Left lung (tissue), 10 donors: ENCODE measurements around the gene KRTAP2-1. TPM values are rescaled to one million over a fixed set of nuclear protein-coding genes. Genes with fewer than 3 reads are reported as not detected.
"Not testable (repeated sequence)": the region's sequence is repeated elsewhere in the genome, so short reads cannot be mapped to it uniquely, and the experiment has no call there.

Source experiments
- ATAC-seq: fragments of 200-7000 bp; cut with Tn5 transposase; one replicate; pipeline ENCODE4 v1.9.1; 2020; ENCODE audit warnings: moderate library complexity
- DNase-seq, 4 donors: peaks; one replicate each; pipeline ENCODE4 v3.0.0-alpha.2; 2013 to 2020
- H3K27ac ChIP-seq, 2 donors: fragments of 200-600 bp; sonication (generic) in 1 of 2; one replicate each; pipeline versions ENCODE4 v1.5.0 to v1.8.0; 2020 to 2021
- H3K27me3 ChIP-seq, 2 donors: fragments of 200-600 bp; sonication (generic) in 1 of 2; one replicate each; pipeline versions ENCODE4 v1.5.0 to v1.8.0; 2020 to 2021
- H3K36me3 ChIP-seq, 2 donors: fragments of 200-600 bp; sonication (generic) in 1 of 2; one replicate each; pipeline versions ENCODE4 v1.5.0 to v1.8.0; 2020 to 2021
- H3K4me1 ChIP-seq, 2 donors: fragments of 200-600 bp; one replicate each; pipeline ENCODE4 v1.8.0; 2021
- H3K4me3 ChIP-seq, 2 donors: fragments of 200-600 bp; sonication (generic) in 1 of 2; one replicate each; pipeline versions ENCODE4 v1.5.0 to v1.8.0; 2020 to 2021; ENCODE audit warnings: mild to moderate bottlenecking in 1 of 2
- H3K9me3 ChIP-seq, 2 donors: fragments of 200-600 bp; sonication (generic) in 1 of 2; one replicate each; pipeline versions ENCODE4 v1.5.0 to v1.8.0; 2020 to 2021
- intact Hi-C, 2 donors: fragments of 100-400 bp; cut with DNase I; formaldehyde crosslinking; loops; one replicate each; pipeline versions ENCODE4 v1.11.2 to v1.14.2; 2022
- polyA plus RNA-seq, 6 donors: library from polyadenylated mRNA; unstranded; fragments of 120-200 nt; gene quantifications; one replicate each; pipeline ENCODE4 v1.2.1, GENCODE V29; 2013; ENCODE audit not compliant: insufficient read length in 6 of 6
- total RNA-seq, 2 donors: library from RNA; stranded (reverse); fragmentation: NEBNext Ultra II Directional; extraction: Animal tissue kit (Norgen Biotek cat#: 25700); gene quantifications; one replicate each; pipeline ENCODE4 v1.2.1, GENCODE V29; 2021
- TF ChIP-seq, protein P1 (sequence below), 2 donors: fragments of 200-600 bp; sonication (generic) in 1 of 2; IDR thresholded peaks; one replicate each; pipeline versions ENCODE4 v1.5.0 to v1.8.0; 2021; ENCODE audit warnings: antibody characterized with exemption in 2 of 2
- donor health status: DM: no; HTN: yes; CAD: no.
- donor health status: DM: no; HTN: no; CAD: no.

Gene KRTAP2-1
- total and polyA plus RNA-seq, 8 donors = not detected

DNA sequence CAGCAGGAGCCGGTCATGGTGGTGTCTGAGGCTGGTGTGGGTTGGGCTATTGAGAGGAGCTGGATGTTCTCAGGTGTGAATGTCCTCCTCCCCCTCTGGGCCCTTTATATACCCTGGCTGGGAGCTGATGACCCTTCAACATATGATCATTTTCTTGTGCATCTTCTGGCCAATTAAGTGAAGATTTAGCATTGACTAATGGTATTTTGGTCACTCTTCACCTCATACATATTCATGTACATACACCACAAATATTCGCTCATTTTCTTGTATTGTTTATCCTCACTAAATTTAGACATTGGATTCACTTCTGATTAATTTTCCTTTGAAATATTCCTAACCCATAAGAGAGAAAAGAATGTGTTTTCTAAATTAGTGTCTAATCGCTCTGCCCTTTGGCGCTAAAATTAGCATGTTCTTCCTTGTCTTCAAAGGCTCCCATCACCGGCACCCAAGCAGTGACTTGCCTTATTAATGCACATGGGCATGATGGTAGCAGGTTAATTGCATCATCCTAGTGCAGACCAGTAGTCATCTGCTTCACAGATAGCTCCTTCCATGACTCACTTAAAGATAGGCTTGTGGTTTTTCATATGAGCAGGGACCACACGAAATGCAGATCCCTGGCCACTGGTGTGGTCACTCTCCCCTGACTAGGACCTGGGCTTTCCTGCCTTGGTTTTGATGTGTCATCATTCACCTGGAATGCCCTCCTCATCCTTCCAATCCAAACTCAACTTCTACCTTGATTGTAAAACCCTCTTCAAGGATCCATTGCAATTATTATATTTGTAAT is 18.9 kb upstream of the KRTAP2-1 start, which contains the start of gene KRTAP2-4:
Gene KRTAP2-4, minus strand, starts transcription at position 51 of the 796 bp plus-strand sequence. Its CDS starts 34 bp downstream, at position 17.
- intact Hi-C loops = no loop called here
- Histone ChIP-seq H3K9me3 (no peaks in the 10 kb centered on the region), H3K27me3 (no peaks in the 10 kb centered on the region), H3K4me1 (no peaks in the 10 kb centered on the region), H3K36me3 (no peaks in the 10 kb centered on the region), H3K27ac (no peak within 1 kb of the TSS), H3K4me3 (no peak within 1 kb of the TSS)
- ATAC-seq = no peak
- no peak for DNase-seq
- TF ChIP-seq, protein P1, sequence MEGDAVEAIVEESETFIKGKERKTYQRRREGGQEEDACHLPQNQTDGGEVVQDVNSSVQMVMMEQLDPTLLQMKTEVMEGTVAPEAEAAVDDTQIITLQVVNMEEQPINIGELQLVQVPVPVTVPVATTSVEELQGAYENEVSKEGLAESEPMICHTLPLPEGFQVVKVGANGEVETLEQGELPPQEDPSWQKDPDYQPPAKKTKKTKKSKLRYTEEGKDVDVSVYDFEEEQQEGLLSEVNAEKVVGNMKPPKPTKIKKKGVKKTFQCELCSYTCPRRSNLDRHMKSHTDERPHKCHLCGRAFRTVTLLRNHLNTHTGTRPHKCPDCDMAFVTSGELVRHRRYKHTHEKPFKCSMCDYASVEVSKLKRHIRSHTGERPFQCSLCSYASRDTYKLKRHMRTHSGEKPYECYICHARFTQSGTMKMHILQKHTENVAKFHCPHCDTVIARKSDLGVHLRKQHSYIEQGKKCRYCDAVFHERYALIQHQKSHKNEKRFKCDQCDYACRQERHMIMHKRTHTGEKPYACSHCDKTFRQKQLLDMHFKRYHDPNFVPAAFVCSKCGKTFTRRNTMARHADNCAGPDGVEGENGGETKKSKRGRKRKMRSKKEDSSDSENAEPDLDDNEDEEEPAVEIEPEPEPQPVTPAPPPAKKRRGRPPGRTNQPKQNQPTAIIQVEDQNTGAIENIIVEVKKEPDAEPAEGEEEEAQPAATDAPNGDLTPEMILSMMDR (IDR thresholded peaks at IDR 0.05) = no peak

DNA sequence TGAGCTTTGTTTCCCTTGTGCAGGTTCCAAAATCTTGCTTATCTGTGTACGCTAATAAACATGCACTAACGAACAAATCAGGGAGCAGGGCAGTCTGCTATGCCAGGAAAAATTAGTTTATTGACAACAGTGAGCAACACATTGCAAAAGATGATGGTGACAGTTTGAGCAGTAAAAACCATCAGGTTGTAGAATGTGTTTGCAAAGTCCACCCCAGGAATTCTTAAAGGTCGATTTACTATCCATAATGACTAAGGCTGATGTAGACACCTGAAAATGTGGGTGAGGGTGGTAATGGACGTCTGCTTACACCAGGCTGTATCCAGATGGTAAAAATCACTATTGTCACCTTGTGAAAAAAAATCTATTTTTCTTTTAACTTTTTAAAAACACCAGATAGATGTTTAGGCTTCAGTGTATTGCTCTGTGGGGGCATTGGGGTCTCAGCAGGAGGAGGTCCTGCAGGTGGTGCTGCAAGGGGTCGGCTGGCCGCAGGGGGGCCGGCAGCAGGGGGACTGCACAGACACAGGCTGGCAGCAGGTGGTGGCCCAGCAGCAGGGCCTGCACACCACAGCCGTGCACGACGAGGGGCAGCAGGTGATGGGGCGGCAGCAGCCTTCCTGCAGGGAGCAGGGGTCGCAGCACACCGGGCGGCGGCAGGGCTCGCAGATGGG is 18.0 kb upstream of the KRTAP2-1 start:
- H3K4me1 ChIP-seq, DNase-seq, H3K36me3 ChIP-seq, H3K4me3 ChIP-seq, ATAC-seq, H3K27ac ChIP-seq, intact Hi-C loops, H3K27me3 ChIP-seq, H3K9me3 ChIP-seq: not testable (repeated sequence)

DNA sequence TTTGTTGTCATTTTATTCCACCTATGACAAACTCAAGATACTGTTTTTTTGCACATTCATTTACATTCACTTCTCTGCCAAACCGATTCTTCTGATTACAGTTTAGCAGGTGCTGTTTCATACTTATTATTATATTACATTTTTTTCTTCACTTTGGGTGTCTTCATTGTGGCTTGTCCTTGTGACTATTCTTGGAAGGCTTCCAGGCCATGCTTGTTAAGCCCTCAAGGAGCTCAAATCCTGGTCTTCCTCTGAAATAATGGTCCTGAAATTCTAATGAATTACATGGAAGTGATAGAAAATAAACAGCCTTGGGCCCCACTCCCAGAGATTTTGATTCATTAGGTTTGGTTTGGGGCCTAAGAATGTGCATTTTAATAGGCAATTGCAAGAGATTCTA is 17.2 kb upstream of the KRTAP2-1 start:
- DNase-seq = no peak
- Histone ChIP-seq H3K4me3 (no peak overlapping the region), H3K9me3 (no peaks in the 10 kb centered on the region), H3K36me3 (no peaks in the 10 kb centered on the region), H3K27me3 (peaks cover 0 to 11% of the 10 kb centered on the region in 2 donors), H3K4me1 (no peaks in the 10 kb centered on the region), H3K27ac (no peak overlapping the region)
- ATAC-seq = no peak
- TF ChIP-seq, protein P1 (IDR thresholded peaks at IDR 0.05) = no peak
- intact Hi-C loops = no loop called here

DNA sequence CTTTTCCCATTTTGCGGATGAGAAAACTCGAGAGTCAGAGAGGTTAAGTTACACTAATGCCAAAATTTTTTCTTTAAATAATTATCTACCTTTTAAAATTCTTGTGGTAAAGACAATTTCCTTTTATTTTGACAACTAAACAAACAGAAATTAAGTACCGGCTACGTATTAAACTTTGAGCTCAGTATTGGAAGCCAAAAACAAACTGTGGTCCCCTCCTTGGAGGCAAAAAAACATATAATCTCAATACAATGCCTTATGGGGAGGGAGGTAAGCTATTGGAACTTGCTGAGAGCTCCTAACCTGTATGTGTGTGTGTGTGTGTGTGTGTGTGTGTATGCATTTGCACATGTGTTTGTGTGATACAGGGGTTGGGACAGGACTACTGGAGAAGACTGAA is 16.3 kb upstream of the KRTAP2-1 start:
- ATAC-seq = no peak
- no peak overlapping the region for H3K27ac ChIP-seq
- H3K9me3 ChIP-seq = no peaks in the 10 kb centered on the region
- no peaks in the 10 kb centered on the region for H3K36me3 ChIP-seq
- TF ChIP-seq, protein P1 (IDR thresholded peaks at IDR 0.05) = no peak
- intact Hi-C loops = no loop called here
- DNase-seq = no peak
- peaks cover 0 to 20% of the 10 kb centered on the region in 2 donors for H3K27me3 ChIP-seq
- H3K4me1 ChIP-seq = no peaks in the 10 kb centered on the region
- no peak overlapping the region for H3K4me3 ChIP-seq

DNA sequence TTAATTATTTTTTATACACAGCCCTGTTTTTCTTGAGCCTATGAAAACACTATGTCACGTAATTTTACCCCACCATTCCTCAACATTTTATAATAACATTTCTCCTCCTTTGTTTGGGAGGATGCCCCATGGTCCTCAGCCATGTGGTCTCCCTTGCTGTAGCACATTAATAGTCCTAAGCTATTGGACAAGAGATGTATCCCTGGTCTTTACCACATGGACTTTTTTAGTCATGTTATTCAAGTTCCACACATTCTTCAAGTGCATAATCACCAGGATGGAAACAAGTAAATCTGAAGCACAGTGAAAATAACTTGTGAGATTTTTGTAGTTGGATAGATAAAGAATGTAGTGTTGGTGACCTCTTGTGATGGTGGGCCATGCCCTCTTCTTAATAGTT is 14.8 kb upstream of the KRTAP2-1 start:
- no peak overlapping the region for H3K4me3 ChIP-seq
- DNase-seq (no peak), ATAC-seq (no peak)
- TF ChIP-seq, protein P1 (IDR thresholded peaks at IDR 0.05) = no peak
- no peak overlapping the region for H3K27ac ChIP-seq
- intact Hi-C loops = no loop called here
- H3K27me3 ChIP-seq = peaks cover 0 to 30% of the 10 kb centered on the region in 2 donors
- H3K9me3 ChIP-seq = no peaks in the 10 kb centered on the region
- no peaks in the 10 kb centered on the region for H3K4me1 ChIP-seq
- H3K36me3 ChIP-seq = no peaks in the 10 kb centered on the region
